Loucy (cell line): ENCODE results near the gene OTP.
A peak's percentile ranks its signal among the peaks of the same experiment; 100 is the strongest.

Experiments
- H2AFZ ChIP-seq: fragments of 200-600 bp; sonication (generic); 2 replicates; pipeline ENCODE4 v1.6.0; 2016; ENCODE audit warnings: antibody characterized with exemption, mild to moderate bottlenecking, low read length, moderate library complexity
- H3F3A ChIP-seq: fragments of 200-600 bp; 2 replicates; pipeline ENCODE4 v1.6.0; 2016; ENCODE audit warnings: antibody characterized with exemption, low read depth, mild to moderate bottlenecking
- H3K27me3 ChIP-seq: fragments of 200-600 bp; sonication (generic); 2 replicates; pipeline ENCODE4 v1.6.1; 2014; ENCODE audit warnings: low read length, mild to moderate bottlenecking; ENCODE audit not compliant: insufficient read depth, poor library complexity, severe bottlenecking
- H3K36me3 ChIP-seq: fragments of 200-600 bp; sonication (generic); 2 replicates; pipeline ENCODE4 v1.6.1; 2016; ENCODE audit warnings: low read length; ENCODE audit not compliant: insufficient read depth
- H3K4me1 ChIP-seq: fragments of 200-600 bp; sonication (generic); 2 replicates; pipeline ENCODE4 v1.5.1; 2014; ENCODE audit warnings: low read length, mild to moderate bottlenecking; ENCODE audit not compliant: insufficient read depth, poor library complexity, severe bottlenecking
- H3K4me2 ChIP-seq: fragments of 200-600 bp; sonication (generic); 2 replicates; pipeline ENCODE4 v1.6.0; 2014; ENCODE audit warnings: antibody characterized with exemption, low read length, low read depth, mild to moderate bottlenecking; ENCODE audit not compliant: poor library complexity, severe bottlenecking
- H3K4me3 ChIP-seq: fragments of 200-600 bp; sonication (generic); 2 replicates; pipeline ENCODE4 v1.5.1; 2014; ENCODE audit warnings: low read length, mild to moderate bottlenecking, mixed read lengths; ENCODE audit not compliant: poor library complexity, severe bottlenecking
- H3K79me2 ChIP-seq: fragments of 200-600 bp; sonication (generic); 2 replicates; pipeline ENCODE4 v1.6.1; 2014; ENCODE audit warnings: low read length; ENCODE audit not compliant: insufficient read depth
- H3K9ac ChIP-seq: fragments of 200-600 bp; sonication (generic); 2 replicates; pipeline ENCODE4 v1.6.0; 2014; ENCODE audit warnings: mild to moderate bottlenecking, low read depth, low read length, moderate library complexity; ENCODE audit not compliant: poor library complexity, severe bottlenecking
- H3K9me2 ChIP-seq: fragments of 200-600 bp; sonication (generic); replicated peaks from 2 replicates; pipeline ENCODE4 v1.6.1; 2016; ENCODE audit warnings: low read depth, low read length, mixed read lengths
- H3K9me3 ChIP-seq: fragments of 200-600 bp; sonication (generic); 2 replicates; pipeline ENCODE4 v1.6.1; 2014; ENCODE audit warnings: mild to moderate bottlenecking, antibody characterized with exemption, low read length, low read depth; ENCODE audit not compliant: insufficient read depth
- H4K20me1 ChIP-seq: fragments of 200-600 bp; sonication (generic); 2 replicates; pipeline ENCODE4 v1.6.0; 2014; ENCODE audit warnings: antibody characterized with exemption, low read length, mild to moderate bottlenecking; ENCODE audit not compliant: insufficient read depth, poor library complexity, severe bottlenecking
- EZH2phosphoT487 ChIP-seq: fragments of 200-600 bp; IDR thresholded peaks from 2 replicates; pipeline ENCODE4 v1.6.1; 2018; ENCODE audit warnings: antibody characterized with exemption, mild to moderate bottlenecking, moderate library complexity, borderline replicate concordance
- TF ChIP-seq, protein P1 (sequence below): fragments of 200-600 bp; sonication (generic); conservative IDR thresholded peaks from 2 replicates; pipeline ENCODE4 v1.5.1; 2014; ENCODE audit warnings: mild to moderate bottlenecking, antibody characterized with exemption, low read length

OTP gene

DNA sequence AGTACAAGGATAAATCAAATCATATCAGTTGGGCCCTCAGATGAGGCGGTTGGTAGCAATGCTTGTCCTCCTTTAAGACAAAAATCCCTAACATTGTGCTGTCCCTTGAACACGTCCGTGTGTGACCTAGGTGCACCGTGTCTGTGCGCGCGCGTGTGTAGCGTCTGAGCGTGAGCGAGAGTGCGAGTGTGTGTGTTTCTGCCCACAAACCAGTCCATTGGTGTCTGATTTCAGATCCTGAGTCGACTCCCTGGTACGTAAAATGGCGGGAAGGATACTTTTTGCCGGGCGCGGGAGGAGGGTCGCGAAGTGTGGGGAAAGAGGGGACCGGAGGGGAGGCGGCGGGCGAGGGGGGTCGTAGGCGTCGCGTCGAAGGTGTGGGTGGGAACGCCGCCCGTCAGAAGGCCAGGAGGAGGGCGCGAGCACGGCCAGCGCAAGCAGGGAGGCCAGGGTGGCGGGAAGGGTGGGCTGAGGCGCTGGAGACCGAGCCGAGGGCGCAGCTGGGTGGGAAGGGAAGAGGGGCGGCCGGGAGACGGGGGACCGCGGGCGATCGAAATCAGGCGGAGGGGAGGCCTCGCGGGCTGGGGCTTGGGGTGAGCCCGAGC is 8.9 kb downstream of the OTP start:
- Histone ChIP-seq H3K9me2 (no peaks in the 10 kb centered on the region), H3F3A (no peaks in the 10 kb centered on the region), H3K36me3 (no peaks in the 10 kb centered on the region), H3K9me3 (no peaks in the 10 kb centered on the region), H3K4me2 (no peak overlapping the region), H4K20me1 (no peaks in the 10 kb centered on the region), H3K4me1 (no peaks in the 10 kb centered on the region), H3K79me2 (no peaks in the 10 kb centered on the region), H2AFZ (no peak overlapping the region), H3K27me3 (no peaks in the 10 kb centered on the region), H3K9ac (no peak overlapping the region), H3K4me3 (no peak overlapping the region)
- no peak for TF ChIP-seq EZH2phosphoT487
- TF ChIP-seq, protein P1, sequence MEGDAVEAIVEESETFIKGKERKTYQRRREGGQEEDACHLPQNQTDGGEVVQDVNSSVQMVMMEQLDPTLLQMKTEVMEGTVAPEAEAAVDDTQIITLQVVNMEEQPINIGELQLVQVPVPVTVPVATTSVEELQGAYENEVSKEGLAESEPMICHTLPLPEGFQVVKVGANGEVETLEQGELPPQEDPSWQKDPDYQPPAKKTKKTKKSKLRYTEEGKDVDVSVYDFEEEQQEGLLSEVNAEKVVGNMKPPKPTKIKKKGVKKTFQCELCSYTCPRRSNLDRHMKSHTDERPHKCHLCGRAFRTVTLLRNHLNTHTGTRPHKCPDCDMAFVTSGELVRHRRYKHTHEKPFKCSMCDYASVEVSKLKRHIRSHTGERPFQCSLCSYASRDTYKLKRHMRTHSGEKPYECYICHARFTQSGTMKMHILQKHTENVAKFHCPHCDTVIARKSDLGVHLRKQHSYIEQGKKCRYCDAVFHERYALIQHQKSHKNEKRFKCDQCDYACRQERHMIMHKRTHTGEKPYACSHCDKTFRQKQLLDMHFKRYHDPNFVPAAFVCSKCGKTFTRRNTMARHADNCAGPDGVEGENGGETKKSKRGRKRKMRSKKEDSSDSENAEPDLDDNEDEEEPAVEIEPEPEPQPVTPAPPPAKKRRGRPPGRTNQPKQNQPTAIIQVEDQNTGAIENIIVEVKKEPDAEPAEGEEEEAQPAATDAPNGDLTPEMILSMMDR: no peak

DNA sequence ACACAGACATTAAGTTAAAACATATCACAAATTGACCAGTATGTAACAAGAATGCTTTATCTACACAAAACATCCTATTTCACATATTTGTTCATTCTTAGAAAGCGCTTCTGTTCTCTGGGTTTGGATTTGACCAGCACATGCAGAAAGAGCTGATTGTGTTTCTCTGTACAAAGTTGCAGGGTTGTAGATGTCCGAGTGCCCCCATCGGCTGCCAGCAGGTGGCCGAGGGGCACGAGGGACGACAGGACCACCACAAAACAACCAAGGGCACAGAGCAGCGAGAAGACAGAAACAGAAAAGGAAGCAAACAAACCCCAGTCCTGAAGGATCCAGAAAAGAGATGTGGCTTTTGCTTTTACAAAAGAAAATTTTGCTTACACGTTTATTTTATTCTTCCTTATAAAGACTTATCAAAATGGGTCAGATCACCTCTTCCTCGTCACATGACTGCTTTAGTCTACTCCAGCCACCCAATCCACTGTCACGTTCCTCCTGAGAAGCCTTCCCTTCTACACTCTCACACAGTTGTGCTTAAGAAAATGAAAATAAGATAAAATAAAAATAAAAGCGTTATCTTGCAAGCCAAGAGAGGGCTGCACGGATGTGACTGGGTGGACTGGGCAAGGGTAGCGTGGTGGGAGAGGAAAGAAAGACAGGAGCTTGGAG is 9.5 kb downstream of the OTP start:
- Histone ChIP-seq H3K27me3 (no peaks in the 10 kb centered on the region), H3K9me2 (no peaks in the 10 kb centered on the region), H3K4me2 (no peak overlapping the region), H3K79me2 (no peaks in the 10 kb centered on the region), H3K4me3 (no peak overlapping the region), H3K9ac (no peak overlapping the region), H4K20me1 (no peaks in the 10 kb centered on the region), H3K9me3 (no peaks in the 10 kb centered on the region), H3F3A (no peaks in the 10 kb centered on the region), H3K4me1 (no peaks in the 10 kb centered on the region), H2AFZ (no peak overlapping the region), H3K36me3 (no peaks in the 10 kb centered on the region)
- TF ChIP-seq, protein P1: peak; percentile 19
- TF ChIP-seq EZH2phosphoT487: no peak

DNA sequence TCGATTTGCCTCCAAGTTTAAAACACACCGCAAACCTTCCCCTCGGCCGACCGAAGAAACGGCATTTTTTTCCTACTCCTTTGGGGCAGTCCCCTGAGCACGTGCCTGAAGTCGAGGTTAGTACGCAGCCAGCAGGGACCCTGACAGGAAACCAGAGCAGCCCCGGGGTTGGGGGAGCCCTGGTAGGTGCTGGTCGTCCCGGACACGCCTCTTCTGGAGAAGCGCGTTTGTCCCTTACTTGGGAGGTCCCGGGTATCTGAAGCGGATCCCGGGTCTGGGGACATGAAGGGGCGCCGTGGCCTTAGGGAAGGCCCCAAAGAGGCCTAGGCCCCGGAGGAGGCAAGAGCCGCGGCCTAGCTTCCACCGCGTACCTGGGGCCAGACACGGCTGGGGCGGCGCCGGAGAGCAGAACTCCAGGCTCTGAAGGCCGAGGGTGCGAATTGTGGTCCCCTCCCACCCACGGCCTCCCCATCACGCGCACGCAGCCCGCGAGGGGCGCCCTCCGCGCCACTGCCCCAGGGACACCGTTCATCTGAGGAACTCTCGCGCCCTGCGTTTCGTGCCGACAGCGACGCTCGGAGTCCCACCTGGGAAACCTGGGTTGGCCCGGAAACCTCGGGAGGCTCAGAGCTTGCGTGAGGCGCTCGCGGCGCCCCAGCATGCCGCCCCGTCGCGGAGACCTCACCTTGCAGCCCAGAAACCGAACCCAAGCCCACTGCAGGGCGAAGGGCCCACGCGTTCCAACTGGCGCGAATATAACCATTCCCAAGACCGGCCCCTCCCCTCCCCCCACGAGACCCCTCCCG is 10.4 kb downstream of the OTP start:
- no peak overlapping the region for H3K4me2 ChIP-seq

More for the DNA sequence above, 10.4 kb downstream of the OTP start:
- Histone ChIP-seq H3K9ac (no peak overlapping the region), H3K9me2 (no peaks in the 10 kb centered on the region), H4K20me1 (no peaks in the 10 kb centered on the region), H3K79me2 (no peaks in the 10 kb centered on the region), H3K36me3 (no peaks in the 10 kb centered on the region), H2AFZ (no peak overlapping the region), H3K4me3 (no peak overlapping the region), H3K4me1 (no peaks in the 10 kb centered on the region), H3K27me3 (no peaks in the 10 kb centered on the region), H3F3A (no peaks in the 10 kb centered on the region), H3K9me3 (no peaks in the 10 kb centered on the region)
- TF ChIP-seq, protein P1: no peak
- TF ChIP-seq EZH2phosphoT487: no peak
